WTC11 (cell line): Measurements from ENCODE around the gene MT1F. TPM values are rescaled to one million over a fixed set of nuclear protein-coding genes. Genes with fewer than 3 reads are reported as not detected.

Experiments
- ATAC-seq: fragments of 200-7000 bp; cut with Tn5 transposase; 2 replicates; pipeline ENCODE4 v1.10.0; 2021; ENCODE audit warnings: mild to moderate bottlenecking, moderate library complexity
- CTCF ChIA-PET: fragments of 300-600 bp; sonication (Branson Sonifier 250); formaldehyde crosslinking; loops from one replicate; lab custom pipeline; 2021; ENCODE audit warnings: antibody characterized with exemption; lab: Charles Lee
- POLR2A ChIA-PET: fragments of 350-600 bp; sonication (Branson Sonifier 250); formaldehyde crosslinking; loops from one replicate; lab custom pipeline; 2021; ENCODE audit warnings: antibody characterized with exemption; lab: Charles Lee
- DNase-seq: peaks from one replicate; pipeline ENCODE4 v3.0.0; 2021; ENCODE audit warnings: low spot score
- H3K27ac Mint-ChIP-seq: 2 replicates; pipeline ENCODE4 v1.8.0; 2021; ENCODE audit warnings: mixed read lengths
- H3K27me3 Mint-ChIP-seq: 2 replicates; pipeline ENCODE4 v1.8.0; 2021; ENCODE audit warnings: low read depth, mild to moderate bottlenecking, moderate library complexity, mixed read lengths
- H3K36me3 Mint-ChIP-seq: 2 replicates; pipeline ENCODE4 v1.8.0; 2021; ENCODE audit warnings: mixed read lengths
- H3K4me1 Mint-ChIP-seq: 2 replicates; pipeline ENCODE4 v1.8.0; 2022; ENCODE audit warnings: mixed read lengths
- H3K4me3 Mint-ChIP-seq: 2 replicates; pipeline ENCODE4 v1.8.0; 2021; ENCODE audit warnings: mild to moderate bottlenecking, moderate library complexity, mixed read lengths
- H3K9me3 Mint-ChIP-seq: 2 replicates; pipeline ENCODE4 v1.8.0; 2021; ENCODE audit warnings: mixed read lengths
- AR ChIP-seq: fragments of 250-450 bp; sonication (Bioruptor Pico); IDR thresholded peaks from 2 replicates; pipeline ENCODE4 v1.9.0; 2021; ENCODE audit warnings: mild to moderate bottlenecking
- E2F1 ChIP-seq: sonication (generic); formaldehyde crosslinking; IDR thresholded peaks from 2 replicates; pipeline ENCODE4 v1.8.0; 2022; ENCODE audit warnings: mild to moderate bottlenecking, missing genetic modification reagents
- E2F4 ChIP-seq: sonication (generic); formaldehyde crosslinking; IDR thresholded peaks from 2 replicates; pipeline ENCODE4 v1.8.1; 2022; ENCODE audit warnings: low read depth, mild to moderate bottlenecking, moderate library complexity, missing genetic modification reagents, borderline replicate concordance
- EMX1 ChIP-seq: fragments of 250-450 bp; sonication (Bioruptor Pico); IDR thresholded peaks from 2 replicates; pipeline ENCODE4 v1.8.0; 2021; ENCODE audit warnings: mild to moderate bottlenecking
- ERG ChIP-seq: fragments of 250-450 bp; sonication (Bioruptor Pico); IDR thresholded peaks from 2 replicates; pipeline ENCODE4 v1.8.0; 2021; ENCODE audit warnings: mild to moderate bottlenecking
- GABPB1 ChIP-seq: sonication (generic); formaldehyde crosslinking; IDR thresholded peaks from 2 replicates; pipeline ENCODE4 v1.8.1; 2023; ENCODE audit warnings: mild to moderate bottlenecking, missing genetic modification reagents
- KAT7 ChIP-seq: sonication (generic); formaldehyde crosslinking; IDR thresholded peaks from 2 replicates; pipeline ENCODE4 v1.8.1; 2023; ENCODE audit warnings: missing genetic modification reagents, mild to moderate bottlenecking, borderline replicate concordance
- MAX ChIP-seq: sonication (generic); formaldehyde crosslinking; IDR thresholded peaks from 2 replicates; pipeline ENCODE4 v1.8.0; 2022; ENCODE audit warnings: mild to moderate bottlenecking, missing genetic modification reagents
- MLX ChIP-seq: sonication (generic); formaldehyde crosslinking; IDR thresholded peaks from 2 replicates; pipeline ENCODE4 v1.8.1; 2023; ENCODE audit warnings: mild to moderate bottlenecking, missing genetic modification reagents, moderate library complexity
- MXD4 ChIP-seq: fragments of 250-450 bp; sonication (Bioruptor Pico); IDR thresholded peaks from 2 replicates; pipeline ENCODE4 v1.8.0; 2021; ENCODE audit warnings: mild to moderate bottlenecking, moderate library complexity, borderline replicate concordance
- MYBL2 ChIP-seq: sonication (generic); formaldehyde crosslinking; IDR thresholded peaks from 2 replicates; pipeline ENCODE4 v1.8.1; 2023; ENCODE audit warnings: mild to moderate bottlenecking, moderate library complexity, missing genetic modification reagents
- NR1H2 ChIP-seq: sonication (generic); formaldehyde crosslinking; IDR thresholded peaks from 2 replicates; pipeline ENCODE4 v1.9.0; 2021; ENCODE audit warnings: mild to moderate bottlenecking, moderate library complexity, missing genetic modification reagents
- NR2C2 ChIP-seq: sonication (generic); formaldehyde crosslinking; IDR thresholded peaks from 2 replicates; pipeline ENCODE4 v1.8.0; 2022; ENCODE audit warnings: mild to moderate bottlenecking, missing genetic modification reagents
- PRRX2 ChIP-seq: fragments of 250-450 bp; sonication (Bioruptor Pico); IDR thresholded peaks from 2 replicates; pipeline ENCODE4 v1.8.0; 2021; ENCODE audit warnings: mild to moderate bottlenecking
- RELA ChIP-seq: sonication (generic); formaldehyde crosslinking; IDR thresholded peaks from 2 replicates; pipeline ENCODE4 v1.8.1; 2022; ENCODE audit warnings: missing genetic modification reagents, mild to moderate bottlenecking, borderline replicate concordance
- SMAD3 ChIP-seq: sonication (generic); formaldehyde crosslinking; IDR thresholded peaks from 2 replicates; pipeline ENCODE4 v1.8.0; 2022; ENCODE audit warnings: missing genetic modification reagents, mild to moderate bottlenecking, borderline replicate concordance
- SP1 ChIP-seq: sonication (generic); formaldehyde crosslinking; conservative IDR thresholded peaks from 2 replicates; pipeline ENCODE4 v1.8.1; 2022; ENCODE audit warnings: missing genetic modification reagents
- TP53 ChIP-seq: sonication (generic); formaldehyde crosslinking; IDR thresholded peaks from 2 replicates; pipeline ENCODE4 v1.8.1; 2023; ENCODE audit warnings: mild to moderate bottlenecking, missing genetic modification reagents
- ZNF263 ChIP-seq: sonication (generic); formaldehyde crosslinking; IDR thresholded peaks from 2 replicates; pipeline ENCODE4 v1.8.1; 2022; ENCODE audit warnings: low read depth, mild to moderate bottlenecking, moderate library complexity, missing genetic modification reagents
- ZNF416 ChIP-seq: fragments of 250-450 bp; sonication (Bioruptor Pico); IDR thresholded peaks from 2 replicates; pipeline ENCODE4 v1.9.0; 2021; ENCODE audit warnings: mild to moderate bottlenecking, inconsistent platforms
- total RNA-seq: library from RNA; stranded (reverse); gene quantifications from 3 replicates; pipeline ENCODE4 v1.2.3, GENCODE V29; 2021

Gene MT1F
- total RNA-seq, 1 experiment from 2014 or later, result 58.2 TPM

- TF ChIP-seq MLX, result no peak
- TF ChIP-seq ERG, result no peak
- TF ChIP-seq, all 79 proteins: peak for 0
Measured at GRCh38 chr16:56636616-56637413, 20.9 kb upstream of the MT1F start (continued).

GRCh38 chr16:56637814-56638750, 19.7 kb upstream of the MT1F start, which contains the start of gene MT1A:
MT1A (plus strand) TSS chr16:56638666; CDS start chr16:56638739, 73 bp downstream.
- H3K27ac Mint-ChIP-seq, result no peak within 1 kb of the TSS

GRCh38 chr16:56639045-56639444, 18.7 kb upstream of the MT1F start:
- Mint-ChIP-seq H3K27me3 (peaks cover 100% of the 10 kb centered on the region), H3K4me3 (no peak overlapping the region), H3K27ac (no peak overlapping the region), H3K9me3 (no peaks in the 10 kb centered on the region), H3K36me3 (peaks cover 5% of the 10 kb centered on the region; the same call in 1 of the 2 replicates), H3K4me1 (peaks cover 34% of the 10 kb centered on the region)
- no peak for ATAC-seq
- DNase-seq, result no peak
- POLR2A ChIA-PET, result interaction anchor here (1.5 kb wide), 1 partner anchor 14 kb away, joined by 4 read pairs; the partner anchor contains the start of gene MT1E
- CTCF ChIA-PET, result interaction anchor here (1.4 kb wide), 1 partner anchor 38 kb away, joined by 3 read pairs; no protein-coding TSS in a partner anchor
- no peak for TF ChIP-seq MAX
- no peak for TF ChIP-seq TP53 (CRISPR knock-in tag)
- no peak for TF ChIP-seq PRRX2 (CRISPR knock-in tag)
- no peak for TF ChIP-seq ZNF416 (CRISPR knock-in tag)
- no peak for TF ChIP-seq MYBL2 (CRISPR knock-in tag)
- no peak for TF ChIP-seq NR1H2 (CRISPR knock-in tag)
- TF ChIP-seq KAT7 (CRISPR knock-in tag), result no peak
- TF ChIP-seq EMX1 (CRISPR knock-in tag), result no peak
- no peak for TF ChIP-seq AR
- no peak for TF ChIP-seq SMAD3 (CRISPR knock-in tag)
- TF ChIP-seq ZNF263 (CRISPR knock-in tag), result no peak
- no peak for TF ChIP-seq MXD4 (CRISPR knock-in tag)
- no peak for TF ChIP-seq E2F4 (CRISPR knock-in tag)

More at GRCh38 chr16:56637814-56638750, 19.7 kb upstream of the MT1F start, which contains the start of gene MT1A:
- peaks cover 6% of the 10 kb centered on the region; the same call in 1 of the 2 replicates for H3K36me3 Mint-ChIP-seq
- ATAC-seq (peak; percentile 49), DNase-seq (peak; percentile 74)
- H3K27me3 Mint-ChIP-seq, result peaks cover 100% of the 10 kb centered on the region
- ChIA-PET CTCF (interaction anchor here (0.9 to 1.8 kb wide), 2 partner anchors 34 to 64 kb away, joined by 3 to 5 read pairs; no protein-coding TSS in a partner anchor), POLR2A (interaction anchor here (1.0 to 5.1 kb wide), 2 partner anchors 13 to 38 kb away, joined by 3 to 24 read pairs; partner anchors contain the start of gene MT1E)
- H3K4me3 Mint-ChIP-seq, result peak within 1 kb of the TSS; percentile 69
- peaks cover 28% of the 10 kb centered on the region for H3K4me1 Mint-ChIP-seq
- TF ChIP-seq NR2C2 (CRISPR knock-in tag), result no peak
- TF ChIP-seq RELA (CRISPR knock-in tag), result no peak
- TF ChIP-seq E2F1 (CRISPR knock-in tag), result no peak
- 0 out of 2 replicates have a peak, but pooled peaks have one; percentile 15 for TF ChIP-seq GABPB1 (CRISPR knock-in tag)
- TF ChIP-seq MAX, result peak; percentile 46; the same call in 1 of the 2 replicates
- TF ChIP-seq ZNF263 (CRISPR knock-in tag), result peak; percentile 52; the same call in 1 of the 2 replicates
- TF ChIP-seq SP1 (CRISPR knock-in tag), result 0 out of 2 replicates have a peak, but pooled peaks have one; percentile 18
- no peaks in the 10 kb centered on the region for H3K9me3 Mint-ChIP-seq
